NCI-H2227 (cell line): Measurements from ENCODE around the gene NCK2.
"Not testable (repeated sequence)": the region's sequence is repeated elsewhere in the genome, so short reads cannot be mapped to it uniquely, and the experiment has no call there.

Source experiments
- DNase-seq: peaks from one replicate; lab custom pipeline; 2025; ENCODE audit not compliant: unreplicated experiment; lab: John Stamatoyannopoulos, UW

Gene NCK2

DNA sequence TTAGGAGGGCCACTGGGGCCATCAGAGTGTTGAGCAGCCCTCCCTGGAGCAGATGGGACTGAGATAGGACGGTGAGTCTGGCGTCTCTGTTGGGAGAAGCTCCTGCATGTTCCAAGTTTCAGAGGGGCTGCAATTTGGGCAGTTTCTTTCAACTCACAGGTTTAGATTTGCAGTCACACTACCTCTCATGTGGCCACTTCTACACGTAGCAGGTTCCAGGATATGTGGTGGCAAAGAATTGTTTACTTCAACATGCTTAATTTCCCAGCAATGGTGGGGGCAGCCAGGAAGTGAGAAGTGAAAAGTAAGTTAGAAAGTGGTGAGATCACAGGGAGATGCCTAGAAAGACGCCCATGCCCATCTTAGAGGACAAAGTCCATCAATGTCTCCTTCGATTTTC lies 9.3 kb downstream of the NCK2 start:
- no peak for DNase-seq

DNA sequence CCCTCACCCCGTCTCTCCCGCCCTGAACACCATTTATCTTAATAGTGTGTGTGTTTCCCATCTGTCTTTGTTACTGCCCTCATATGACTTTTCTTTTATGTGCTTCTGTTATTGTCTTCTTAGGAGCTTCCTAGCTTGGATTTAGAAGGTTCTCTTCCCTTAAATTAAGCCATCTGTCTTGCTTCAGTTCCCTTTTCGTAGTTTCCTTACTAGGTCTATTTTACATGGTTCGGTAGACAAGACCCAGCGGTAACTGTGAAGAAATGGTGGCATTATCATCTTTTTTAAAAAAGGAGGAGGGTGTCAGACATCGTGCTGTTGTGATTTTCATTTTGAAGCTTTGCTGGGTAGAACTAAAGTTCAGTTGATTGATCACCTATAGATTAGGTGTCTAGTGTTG lies 10.3 kb downstream of the NCK2 start:
- DNase-seq: no peak

DNA sequence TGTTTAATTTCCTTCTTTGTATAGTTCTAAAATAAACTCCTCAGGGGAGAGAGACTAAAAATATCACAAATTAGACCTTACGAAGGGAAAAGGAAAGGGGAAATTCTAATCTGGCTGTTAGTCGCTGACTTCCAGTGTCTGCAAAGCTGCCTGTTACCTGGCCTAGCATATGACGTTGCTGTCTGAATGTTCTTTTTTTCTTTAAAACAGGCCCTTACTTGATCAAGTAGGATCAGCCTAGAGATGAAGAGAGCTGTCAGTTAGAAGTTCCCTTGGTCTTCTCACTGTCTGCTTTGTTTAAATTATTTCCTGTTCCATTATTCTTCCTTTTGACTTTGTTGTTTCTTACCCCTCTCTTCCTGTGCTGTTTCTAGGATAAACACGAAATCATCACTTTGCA lies 11.2 kb downstream of the NCK2 start:
- no peak for DNase-seq

DNA sequence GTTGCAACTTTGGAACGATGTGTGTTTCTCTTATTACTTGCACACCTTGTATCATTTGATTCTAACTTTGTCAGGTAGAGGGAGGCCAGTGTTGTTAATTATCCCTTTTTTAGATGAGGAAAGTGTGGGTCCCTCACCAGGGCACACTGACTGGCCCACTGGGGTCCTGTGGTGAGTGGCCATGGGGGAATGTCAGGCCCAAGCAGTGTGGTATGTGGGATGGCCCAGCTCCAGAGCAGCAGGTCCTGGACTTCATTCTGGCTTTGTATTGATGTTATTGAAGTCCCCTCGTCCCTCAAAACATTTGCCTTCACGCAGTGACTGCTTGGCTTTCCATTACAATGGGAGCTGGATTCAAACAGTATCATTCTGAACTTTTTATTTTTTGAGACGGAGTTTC lies 11.7 kb downstream of the NCK2 start:
- DNase-seq: no peak

DNA sequence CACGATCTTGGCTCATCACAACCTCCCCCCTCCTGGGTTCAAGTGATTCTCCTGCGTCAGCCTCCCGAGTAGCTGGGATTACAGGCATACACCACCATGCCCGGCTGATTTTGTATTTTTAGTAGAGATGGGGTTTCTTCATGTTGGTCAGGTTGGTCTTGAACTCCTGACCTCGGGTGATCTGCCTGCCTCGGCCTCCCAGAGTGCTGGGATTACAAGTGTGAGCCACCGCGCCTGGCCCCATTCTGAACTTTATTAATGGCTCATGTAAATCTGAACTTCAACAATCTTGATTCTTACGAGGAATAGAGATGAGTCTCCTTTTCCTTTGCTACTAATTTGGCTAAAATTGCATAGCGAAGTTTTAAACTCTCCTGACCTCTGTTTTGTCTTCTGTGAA lies 12.2 kb downstream of the NCK2 start:
- not testable (repeated sequence) for DNase-seq

- no peak for DNase-seq
Observed at GRCh38 chr2:105757433-105757832, 12.7 kb downstream of the NCK2 start.

DNA sequence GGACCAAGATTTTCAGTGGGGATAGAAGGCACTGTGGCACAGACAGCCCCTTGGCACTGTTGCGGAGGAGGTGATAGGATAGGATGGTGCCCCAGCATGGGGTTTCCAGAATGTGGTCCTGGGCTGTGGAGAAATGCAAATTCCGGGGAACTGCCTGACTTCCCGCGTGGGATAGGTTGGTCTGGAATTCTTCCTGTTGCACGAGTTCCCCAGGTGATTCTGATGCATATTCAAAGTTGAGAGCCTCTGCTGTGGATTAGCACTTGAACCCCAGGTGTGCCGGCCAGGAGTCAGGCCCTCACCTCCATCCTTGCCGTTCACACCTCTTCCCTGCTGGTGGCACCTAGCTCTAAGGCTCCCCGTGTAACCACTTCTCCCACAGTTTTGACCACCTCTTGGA lies 15.5 kb downstream of the NCK2 start:
- no peak for DNase-seq

DNA sequence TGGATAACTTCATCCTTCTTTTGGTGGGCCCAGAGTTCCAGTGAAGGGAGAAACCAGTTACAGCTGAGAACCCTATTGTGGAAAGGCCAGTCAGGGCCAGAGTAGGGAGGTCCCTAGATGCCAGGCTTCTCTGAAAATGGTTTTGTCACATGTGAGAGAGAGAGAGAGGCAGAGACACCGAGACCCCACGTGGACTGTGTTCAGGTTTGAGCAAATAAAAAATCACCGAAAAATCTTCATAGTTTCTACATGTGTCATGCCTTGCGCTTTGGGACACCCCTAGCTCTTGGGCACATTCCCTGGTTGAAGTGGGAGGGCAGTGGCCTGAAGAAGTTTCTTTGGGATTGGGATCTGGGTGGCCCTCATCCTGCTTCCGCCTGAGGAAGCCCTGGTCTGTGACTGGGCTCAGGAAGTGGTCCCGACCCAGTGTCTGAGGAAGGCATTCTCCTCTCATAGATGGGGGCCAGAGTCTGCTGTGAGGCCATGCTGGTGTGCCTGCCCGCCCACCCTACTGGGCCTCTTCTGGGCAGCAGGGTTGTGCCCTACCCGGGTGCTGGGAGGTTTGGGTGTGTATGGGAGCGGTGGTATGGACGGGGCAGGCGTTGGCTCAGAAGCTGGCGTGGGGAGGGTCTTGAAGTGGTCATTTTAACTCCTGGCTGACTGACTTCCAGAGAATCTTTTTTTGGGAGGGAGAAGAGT lies 16.1 kb downstream of the NCK2 start:
- DNase-seq: no peak

- no peak for DNase-seq
Observed at GRCh38 chr2:105761931-105762515, 17.3 kb downstream of the NCK2 start.

DNA sequence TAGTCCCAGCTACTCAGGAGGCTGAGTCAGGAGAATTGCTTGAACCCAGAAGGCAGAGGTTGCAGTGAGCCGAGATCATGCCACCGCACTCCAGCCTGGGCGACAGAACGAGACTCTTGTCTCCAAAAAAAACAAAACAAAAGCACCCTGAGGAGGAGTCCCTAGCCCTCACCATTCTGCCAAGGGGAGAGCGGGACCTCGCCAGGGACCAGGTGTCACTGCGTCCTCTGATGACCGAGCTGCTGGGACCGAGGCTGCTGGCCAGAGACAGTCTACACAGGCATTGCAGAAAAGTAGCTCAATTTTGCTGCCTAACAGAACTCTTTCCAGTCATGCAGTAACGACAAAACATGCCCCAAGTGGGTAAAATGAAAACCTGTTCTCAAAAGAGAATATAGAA lies 18.4 kb downstream of the NCK2 start:
- no peak for DNase-seq

GRCh38 chr2:105764059-105764458 lies 19.3 kb downstream of the NCK2 start:
- DNase-seq: no peak

DNA sequence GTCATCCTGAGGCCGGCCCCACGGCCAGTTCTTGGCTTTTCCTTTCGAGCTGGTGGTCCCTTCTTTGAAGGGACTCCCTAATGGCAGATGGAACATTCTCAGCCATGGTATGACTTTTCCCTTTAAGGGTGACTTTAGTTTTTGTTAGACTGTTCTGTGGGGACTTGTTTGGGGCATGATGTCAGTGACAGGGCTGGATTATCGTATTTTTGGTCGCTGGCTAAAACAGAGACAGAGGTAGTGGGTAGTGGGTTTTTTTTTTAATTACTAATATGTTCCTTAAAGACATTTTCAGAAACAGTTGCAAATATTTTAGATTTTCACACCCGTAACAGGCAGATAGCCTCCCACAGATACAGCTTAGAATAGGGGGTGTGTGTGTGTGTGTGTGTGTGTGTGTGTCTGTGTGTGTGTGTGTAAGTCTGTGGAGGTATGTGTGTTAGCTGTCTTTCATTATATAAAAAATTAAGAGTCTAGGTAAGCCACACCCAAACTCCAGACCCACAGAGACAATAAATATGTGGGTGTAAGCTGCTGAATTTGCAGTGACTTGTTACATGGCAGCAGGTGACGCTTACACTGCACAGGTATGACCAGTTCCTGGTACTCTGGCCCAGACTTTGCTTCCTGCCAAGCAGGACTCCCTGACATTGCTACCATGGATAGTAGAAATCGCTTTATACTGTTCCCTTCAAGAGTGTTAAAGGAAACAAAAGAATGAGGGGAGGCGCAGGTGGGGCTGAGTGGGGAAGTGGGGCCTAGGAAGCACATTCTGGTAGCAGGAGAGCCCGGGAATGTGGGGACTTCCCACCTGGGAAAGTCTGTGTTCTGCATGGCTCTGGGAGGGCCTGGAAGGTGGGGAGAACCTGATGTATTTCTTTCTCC lies 20.9 kb downstream of the NCK2 start:
- no peak for DNase-seq

DNA sequence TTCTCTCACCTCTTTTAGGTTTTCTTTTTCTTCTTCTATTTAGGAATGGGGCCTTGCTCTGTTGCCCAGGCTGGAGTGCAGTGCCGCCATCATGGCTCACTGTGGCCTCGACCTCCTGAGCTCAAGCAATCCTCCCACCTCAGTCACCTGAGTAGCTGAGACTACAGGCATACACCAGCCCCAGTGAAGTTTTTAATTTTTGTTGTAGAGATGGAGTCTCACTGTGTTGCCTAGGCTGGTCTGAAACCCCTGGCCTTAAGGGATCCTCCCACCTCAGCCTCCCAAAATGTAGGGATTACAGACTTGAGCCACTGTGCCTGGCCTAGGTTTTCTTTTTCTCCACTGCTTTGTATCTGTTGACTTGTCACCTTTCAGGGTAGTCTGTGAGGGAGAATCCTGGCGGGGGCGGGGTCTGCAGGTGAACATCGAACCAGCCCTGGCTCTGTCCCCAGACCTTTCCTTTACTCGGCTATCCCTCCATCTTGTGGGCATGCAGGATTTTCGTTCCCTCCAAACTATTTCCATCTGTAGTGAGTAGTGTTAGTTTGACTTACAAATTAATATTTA lies 21.7 kb downstream of the NCK2 start:
- DNase-seq: no peak

DNA sequence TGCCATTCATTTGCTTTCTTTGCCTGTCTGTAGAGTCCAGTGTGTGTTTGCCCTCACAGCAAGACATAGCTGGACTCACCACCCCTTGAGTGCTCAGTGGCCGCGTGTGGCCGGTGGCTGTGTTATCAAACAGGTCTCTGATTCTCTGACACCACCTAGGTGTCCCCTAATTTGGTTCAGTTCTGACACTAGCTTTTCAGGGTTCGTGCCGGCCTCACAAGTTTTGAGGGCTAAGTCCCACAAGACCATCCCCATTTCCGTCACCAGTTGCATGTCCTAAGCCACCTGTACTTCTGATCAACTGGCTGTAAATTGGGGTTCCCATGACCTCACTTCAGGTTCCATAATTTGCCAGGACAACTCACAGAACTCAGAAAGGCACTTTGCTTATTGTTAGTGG lies 23.5 kb downstream of the NCK2 start:
- no peak for DNase-seq

DNA sequence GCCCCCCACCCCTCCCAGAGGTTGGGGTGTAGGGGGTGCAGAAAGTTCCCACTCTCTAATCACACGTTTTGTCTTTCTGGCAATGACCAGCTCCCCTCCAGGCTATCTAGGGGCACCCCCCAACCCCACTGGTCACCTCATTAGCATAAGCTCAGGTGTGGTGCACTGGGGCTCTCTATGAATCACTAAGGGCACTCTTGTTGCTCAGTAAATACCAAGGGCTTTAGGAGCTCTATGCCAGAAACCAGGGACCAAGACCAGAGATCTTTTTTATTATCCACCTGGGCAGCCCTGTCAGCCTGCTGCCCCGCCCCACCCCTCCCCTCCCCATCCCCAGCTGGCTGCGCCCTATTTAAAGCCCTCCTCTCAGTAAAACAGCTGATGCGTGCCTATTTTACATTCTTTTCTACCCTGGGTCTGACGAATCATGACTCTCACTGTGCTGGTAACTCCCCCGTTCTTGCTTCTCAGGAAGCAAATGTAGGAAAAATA lies 24.3 kb downstream of the NCK2 start:
- no peak for DNase-seq

DNA sequence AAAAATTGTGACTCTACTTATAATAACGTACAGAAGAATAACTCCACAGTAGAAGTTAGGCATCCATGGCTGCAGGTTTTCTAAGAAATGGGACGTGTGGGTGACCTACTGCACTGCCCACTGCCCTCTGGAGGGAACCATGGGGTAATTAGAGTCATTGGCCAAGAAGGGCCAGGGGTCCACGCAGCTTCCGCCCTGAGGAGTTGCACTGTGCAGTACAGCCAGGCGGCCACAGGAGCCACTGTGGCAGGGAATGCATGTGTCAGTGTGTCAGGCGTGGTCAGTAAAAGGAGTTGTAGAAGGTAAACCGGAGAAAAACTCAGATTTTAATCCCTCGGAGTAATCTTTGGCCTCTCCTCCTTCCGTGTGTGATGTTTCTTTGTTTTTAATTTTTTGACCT lies 24.8 kb downstream of the NCK2 start:
- no peak for DNase-seq

DNA sequence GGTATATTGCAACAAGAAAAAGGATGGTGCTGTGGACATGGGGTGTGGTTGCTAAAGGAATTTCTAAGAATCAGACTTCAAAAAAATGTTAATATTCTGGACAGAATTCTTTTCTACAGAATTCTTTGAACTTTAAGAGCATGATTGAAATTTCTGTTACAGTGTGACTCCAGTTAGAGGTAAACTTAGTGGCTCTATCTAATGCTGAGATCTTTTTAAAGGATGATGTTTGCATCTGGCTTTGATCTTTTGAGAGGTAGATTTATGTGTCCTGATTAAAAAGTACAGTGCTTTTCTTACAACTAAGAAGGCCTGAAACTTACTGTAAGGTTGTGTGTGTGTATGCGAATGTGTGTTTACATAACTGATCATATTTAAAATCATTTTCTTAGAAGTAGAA lies 25.4 kb downstream of the NCK2 start:
- DNase-seq: no peak

DNA sequence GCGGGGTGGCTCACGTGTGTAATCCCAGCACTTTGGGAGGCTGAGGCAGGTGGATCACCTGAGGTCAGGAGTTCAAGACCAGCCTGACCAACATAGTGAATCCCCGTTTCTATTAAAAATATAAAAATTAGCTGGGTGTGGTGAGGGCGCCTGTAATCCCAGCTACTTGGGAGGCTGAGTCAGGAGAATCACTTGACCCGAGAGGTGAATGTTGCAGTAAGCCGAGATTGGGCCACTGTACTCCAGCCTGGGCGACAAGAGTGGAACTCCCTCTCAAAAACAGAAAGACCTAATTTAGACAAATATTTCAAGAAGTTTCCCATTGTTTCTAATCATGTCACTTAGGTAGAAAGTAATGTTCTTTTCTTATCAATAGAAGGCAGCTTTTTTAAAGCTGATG lies 26.6 kb downstream of the NCK2 start:
- not testable (repeated sequence) for DNase-seq

- DNase-seq: no peak
Observed at GRCh38 chr2:105771836-105772235, 27.1 kb downstream of the NCK2 start.

- DNase-seq: no peak
Observed at GRCh38 chr2:105772362-105772761, 27.6 kb downstream of the NCK2 start.

DNA sequence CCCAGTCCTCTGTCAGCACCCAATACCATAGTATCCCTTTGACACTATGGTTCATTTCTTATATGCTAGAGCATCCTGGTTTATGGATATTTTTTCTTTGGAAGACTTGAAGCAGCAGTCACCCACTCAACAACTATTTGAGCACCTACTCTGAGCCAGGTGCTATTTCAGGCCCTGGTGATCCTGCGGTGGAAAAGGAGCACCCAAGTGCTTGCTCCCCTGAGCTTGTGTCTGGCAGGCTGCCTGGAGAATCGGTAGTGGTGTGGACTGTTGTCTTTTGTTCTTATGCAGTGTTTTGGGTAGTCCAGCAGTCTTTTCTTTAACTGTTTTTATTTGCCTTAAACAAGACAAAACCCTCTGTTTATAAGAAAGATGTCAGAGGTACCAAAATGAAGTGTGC lies 28.9 kb downstream of the NCK2 start:
- no peak for DNase-seq
